Suprapubic skin (tissue), 3 donors: ENCODE results near the gene PDGFB.

Source experiments
- CTCF ChIP-seq, 2 donors: fragments of 200-600 bp in 1 of 2; fragments of 450-650 bp in 1 of 2; sonication (generic) in 1 of 2; IDR thresholded peaks; one replicate each; pipeline ENCODE4 v1.5.1; 2016 to 2019; ENCODE audit warnings: antibody characterized with exemption in 2 of 2, mild to moderate bottlenecking in 1 of 2, moderate library complexity in 1 of 2
- EP300 ChIP-seq: sonication (generic); formaldehyde crosslinking; IDR thresholded peaks from one replicate; pipeline ENCODE4 v1.6.1; 2017; ENCODE audit warnings: antibody characterized with exemption

DNA sequence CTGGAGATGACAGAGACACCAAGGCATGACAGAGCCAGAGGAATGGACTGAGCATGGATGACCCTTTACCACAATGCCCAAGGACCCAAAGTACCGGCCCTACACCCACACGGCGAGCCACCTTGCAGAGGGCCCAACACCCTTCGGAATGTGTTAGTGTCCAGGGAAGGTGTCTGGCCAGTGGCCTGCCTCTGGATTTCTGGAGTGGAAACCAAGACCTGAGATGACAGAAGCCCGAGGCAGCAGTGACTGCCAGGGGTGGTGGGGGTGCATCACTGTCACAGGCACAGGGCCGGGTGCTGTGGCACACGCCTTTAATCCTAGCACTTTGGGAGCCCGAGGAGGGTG, 28.7 kb downstream of the PDGFB start:
- TF ChIP-seq CTCF (IDR thresholded peaks at IDR 0.05) (no peak), EP300 (no peak)
